ENCODE results near the gene MKNK2.

Gene MKNK2

DNA sequence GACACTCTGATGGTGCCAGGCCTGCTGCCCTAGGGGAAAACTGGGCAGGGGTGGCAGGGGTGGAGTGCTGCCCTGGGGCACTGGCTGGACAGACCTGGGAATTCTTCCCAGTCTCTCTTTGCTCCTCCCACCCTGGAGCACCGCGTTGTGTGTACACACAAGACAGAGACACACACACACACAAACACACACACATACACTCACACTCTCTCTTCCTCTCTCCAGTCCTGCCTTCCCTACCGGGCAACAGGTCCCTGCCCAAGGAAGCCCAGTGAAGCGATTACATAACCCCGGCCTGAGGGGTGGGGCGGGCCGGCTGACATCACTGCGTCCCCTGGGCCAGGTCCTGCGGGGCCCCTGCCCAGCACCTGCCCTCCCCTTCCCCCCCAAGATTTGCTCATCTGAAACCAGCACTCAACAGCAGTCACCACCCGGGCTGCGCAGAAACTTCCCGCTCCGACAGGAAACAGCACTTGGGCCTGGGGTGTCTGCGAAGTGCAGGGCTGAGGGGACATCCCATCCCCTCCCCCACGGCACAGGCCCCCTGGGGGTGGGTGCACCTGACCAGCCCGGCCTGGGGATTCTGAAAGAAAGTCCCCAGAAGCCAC lies 1.2 kb downstream of the MKNK2 start:
- DNase-seq (ENCODE audit: low read depth): peak; percentile 86
- peak overlapping the region; percentile 85 for H3K4me3 ChIP-seq (ENCODE audit: low read depth, low read length)
- TF ChIP-seq, protein P1, sequence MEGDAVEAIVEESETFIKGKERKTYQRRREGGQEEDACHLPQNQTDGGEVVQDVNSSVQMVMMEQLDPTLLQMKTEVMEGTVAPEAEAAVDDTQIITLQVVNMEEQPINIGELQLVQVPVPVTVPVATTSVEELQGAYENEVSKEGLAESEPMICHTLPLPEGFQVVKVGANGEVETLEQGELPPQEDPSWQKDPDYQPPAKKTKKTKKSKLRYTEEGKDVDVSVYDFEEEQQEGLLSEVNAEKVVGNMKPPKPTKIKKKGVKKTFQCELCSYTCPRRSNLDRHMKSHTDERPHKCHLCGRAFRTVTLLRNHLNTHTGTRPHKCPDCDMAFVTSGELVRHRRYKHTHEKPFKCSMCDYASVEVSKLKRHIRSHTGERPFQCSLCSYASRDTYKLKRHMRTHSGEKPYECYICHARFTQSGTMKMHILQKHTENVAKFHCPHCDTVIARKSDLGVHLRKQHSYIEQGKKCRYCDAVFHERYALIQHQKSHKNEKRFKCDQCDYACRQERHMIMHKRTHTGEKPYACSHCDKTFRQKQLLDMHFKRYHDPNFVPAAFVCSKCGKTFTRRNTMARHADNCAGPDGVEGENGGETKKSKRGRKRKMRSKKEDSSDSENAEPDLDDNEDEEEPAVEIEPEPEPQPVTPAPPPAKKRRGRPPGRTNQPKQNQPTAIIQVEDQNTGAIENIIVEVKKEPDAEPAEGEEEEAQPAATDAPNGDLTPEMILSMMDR (IDR thresholded peaks at IDR 0.05; ENCODE audit: control insufficient read depth, extremely low read depth, insufficient read depth): no peak

DNA sequence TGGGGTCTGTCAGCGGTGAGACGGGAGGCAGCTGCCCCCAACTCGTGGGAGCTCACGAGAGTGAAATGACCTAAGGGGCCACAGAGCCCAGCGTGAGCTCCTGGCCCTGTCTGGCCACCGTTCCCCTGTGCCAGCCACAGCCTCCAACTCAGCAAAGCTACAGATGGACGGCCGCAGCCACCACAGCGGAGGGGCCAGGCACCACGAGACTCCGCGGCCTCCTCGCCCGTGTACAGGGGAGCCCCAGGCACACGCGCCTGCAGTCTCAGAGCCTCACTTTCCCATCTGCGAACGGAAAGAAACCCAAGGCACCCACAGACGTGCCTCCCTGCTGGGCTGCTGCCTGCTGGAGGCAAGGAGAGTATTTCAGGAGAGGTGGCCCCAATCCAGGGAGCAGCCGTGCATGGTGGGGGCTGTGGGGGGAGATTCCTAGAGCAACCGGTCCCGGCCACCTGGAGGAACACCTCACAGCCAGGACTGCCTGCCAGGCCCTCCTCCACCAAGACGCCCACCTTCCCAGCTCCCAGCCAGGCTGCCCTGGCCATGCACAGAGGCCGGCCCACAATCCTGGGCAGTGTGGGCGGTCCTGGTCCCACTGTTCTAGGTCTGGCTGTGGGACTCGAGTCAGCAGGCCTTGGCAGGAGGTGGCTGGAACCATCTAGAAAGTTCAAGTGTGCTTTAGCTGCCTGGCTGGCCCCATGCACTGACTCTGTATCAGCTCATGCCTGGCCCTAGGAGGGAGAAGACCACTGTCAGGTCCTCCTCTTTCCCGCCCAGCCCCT lies 1.9 kb downstream of the MKNK2 start:
- H3K4me3 ChIP-seq (ENCODE audit: low read depth, low read length): peak overlapping the region; percentile 85
- DNase-seq (ENCODE audit: low read depth): no peak
- TF ChIP-seq, protein P1 (IDR thresholded peaks at IDR 0.05; ENCODE audit: control insufficient read depth, extremely low read depth, insufficient read depth): no peak

DNA sequence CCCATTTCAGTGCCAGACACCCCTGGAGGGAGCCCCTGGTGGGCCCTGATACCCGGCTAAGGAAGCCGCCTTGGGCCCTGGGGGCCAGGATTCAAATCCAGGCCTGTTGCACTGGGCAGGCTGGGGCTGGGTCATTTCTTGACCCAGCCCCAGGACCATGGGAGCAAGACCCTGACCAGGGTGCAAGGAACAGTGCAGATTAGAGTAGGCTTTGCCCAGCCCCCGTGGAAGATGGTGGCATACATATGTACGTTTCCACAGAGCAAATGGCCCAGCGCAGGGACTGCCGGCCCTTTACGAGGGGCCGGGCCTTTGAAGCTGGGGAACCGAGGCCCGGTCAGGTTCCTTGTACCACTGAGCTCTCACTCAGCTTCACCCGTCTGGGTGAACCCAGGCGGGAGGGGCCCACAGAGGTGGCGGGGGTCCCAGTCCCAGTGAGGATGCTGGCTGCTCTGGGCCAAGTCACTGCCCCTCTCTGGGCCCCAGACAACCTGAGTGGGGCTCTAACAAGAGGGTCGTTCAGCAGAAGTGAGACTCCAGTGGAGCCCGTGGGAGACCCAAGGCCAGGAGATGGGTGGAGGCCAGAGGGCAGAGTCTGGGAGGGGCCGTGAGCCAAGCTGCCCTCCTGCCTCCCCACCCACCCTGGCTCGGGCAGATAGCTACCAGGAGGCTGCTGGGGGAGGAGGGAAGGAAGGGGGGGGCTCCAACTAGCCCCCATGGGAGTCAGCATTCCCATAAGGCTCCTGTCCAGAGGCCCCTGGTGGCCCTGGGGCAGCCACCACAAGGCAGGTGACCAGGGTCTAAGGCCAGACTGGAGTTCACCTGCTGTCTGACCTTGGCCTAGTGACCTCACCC lies 2.7 kb downstream of the MKNK2 start:
- DNase-seq (ENCODE audit: low read depth): no peak
- TF ChIP-seq, protein P1 (IDR thresholded peaks at IDR 0.05; ENCODE audit: control insufficient read depth, extremely low read depth, insufficient read depth): no peak
- peak overlapping the region; percentile 85 for H3K4me3 ChIP-seq (ENCODE audit: low read depth, low read length)

DNA sequence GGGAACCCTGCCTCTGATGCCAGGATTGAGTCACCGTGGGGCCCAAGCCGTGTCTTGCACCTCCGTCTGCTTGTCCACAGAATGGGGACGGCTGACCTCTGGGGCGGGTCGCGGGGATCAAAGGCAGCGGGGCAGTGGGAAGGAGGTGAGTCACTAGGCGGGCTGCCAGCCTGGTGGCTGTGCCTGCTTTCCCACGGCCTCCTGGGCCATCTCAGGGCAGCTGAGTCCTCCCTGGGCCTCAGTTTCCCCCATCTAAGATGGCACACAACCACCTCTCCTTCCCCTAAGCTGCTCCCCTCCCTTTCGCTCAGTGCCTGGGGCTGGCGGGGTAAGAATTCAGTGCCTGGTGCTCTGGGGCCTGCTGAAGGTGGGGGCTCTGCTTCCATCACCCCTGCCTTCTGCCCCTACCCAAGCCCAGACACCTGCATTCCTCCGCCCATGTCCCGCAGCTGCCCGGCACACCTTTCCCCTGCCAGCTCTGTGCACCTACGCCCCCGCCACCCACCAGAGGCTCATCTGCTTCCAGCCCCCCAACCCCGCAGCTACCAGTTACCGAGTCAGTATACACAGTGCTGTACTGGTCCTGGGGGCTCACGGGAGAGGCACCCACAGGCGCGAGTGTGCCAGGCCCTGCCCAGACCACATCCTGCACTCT lies 3.5 kb downstream of the MKNK2 start:
- DNase-seq (ENCODE audit: low read depth): no peak
- TF ChIP-seq, protein P1 (IDR thresholded peaks at IDR 0.05; ENCODE audit: control insufficient read depth, extremely low read depth, insufficient read depth): no peak
- peak overlapping the region; percentile 85; the same call in 1 of the 2 replicates for H3K4me3 ChIP-seq (ENCODE audit: low read depth, low read length)

DNA sequence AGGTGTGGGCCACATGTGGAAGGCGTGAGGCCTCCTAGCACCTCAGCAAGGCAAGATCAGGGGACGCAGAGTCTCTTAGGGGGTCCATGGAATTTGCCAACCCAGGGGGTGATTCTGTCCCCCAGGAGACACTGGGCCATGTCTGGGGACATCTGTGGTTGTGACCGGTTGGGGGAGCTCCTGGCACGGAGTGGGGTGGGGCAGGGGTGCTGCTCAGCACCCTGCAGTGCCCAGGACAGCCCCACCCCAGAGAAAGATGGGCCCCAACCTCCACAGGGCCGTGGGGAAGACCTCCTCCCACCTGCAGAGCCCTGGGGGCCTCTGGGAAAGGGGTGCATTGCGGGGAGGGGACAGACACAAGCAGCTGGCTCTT lies 4.0 kb downstream of the MKNK2 start:
- DNase-seq (ENCODE audit: low read depth): no peak
- H3K4me3 ChIP-seq (ENCODE audit: low read depth, low read length): no peak overlapping the region
- TF ChIP-seq, protein P1 (IDR thresholded peaks at IDR 0.05; ENCODE audit: control insufficient read depth, extremely low read depth, insufficient read depth): no peak

DNA sequence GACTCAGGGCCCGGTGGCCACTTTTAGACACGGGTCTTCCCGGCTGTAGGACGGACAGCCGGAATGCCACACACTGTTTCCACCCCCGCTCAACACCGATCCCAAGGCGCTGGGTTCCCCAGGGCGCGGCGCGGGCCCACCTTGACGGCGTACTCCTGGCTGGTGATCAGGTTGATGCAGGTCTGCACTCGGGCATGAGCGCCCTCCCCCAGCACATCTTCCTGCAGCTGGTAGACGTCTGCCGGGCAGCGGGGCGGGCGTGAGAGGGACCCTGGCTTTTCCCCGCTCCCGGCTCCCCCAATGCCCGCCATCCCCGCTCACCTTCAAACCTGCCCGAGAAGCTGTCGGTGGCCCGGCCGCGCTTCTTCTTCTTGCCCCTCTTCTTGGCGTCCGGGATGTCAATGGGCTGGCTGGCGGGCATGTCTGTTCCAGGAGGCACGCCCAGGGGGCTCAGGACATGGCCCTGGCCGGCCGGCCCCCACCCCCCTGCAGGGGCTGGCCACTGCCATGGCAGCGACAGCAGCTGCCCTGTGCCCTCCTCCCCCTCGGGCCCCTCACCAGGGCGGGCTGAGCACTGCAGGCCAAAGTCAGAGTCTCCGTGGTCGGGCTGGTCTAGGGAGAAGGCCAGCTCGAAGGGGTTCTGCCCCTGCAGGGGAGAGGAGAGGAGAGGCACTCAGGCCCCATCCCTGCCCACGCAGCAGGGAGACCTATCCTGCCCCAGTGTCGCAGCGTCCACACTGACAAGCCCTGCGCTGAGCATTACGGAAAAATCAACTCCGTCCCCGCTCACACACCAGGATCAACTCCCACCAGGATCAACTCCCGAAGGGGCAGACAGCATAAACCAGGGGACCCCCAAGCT lies 4.8 kb downstream of the MKNK2 start:
- TF ChIP-seq, protein P1 (IDR thresholded peaks at IDR 0.05; ENCODE audit: control insufficient read depth, extremely low read depth, insufficient read depth): no peak
- no peak for DNase-seq (ENCODE audit: low read depth)
- no peak overlapping the region for H3K4me3 ChIP-seq (ENCODE audit: low read depth, low read length)

Measured in LNCaP clone FGC (cell line).